Stimulated activated naive CD8-positive, alpha-beta T cell treated with anti-CD3 and anti-CD28 coated beads, Interleukin-15, Interleukin-2, amounts not matched to agents 100 ng/mL and 50 ng/mL, for 24 hours (primary cell): Measurements from ENCODE around the gene AJUBA.
A peak's percentile ranks its signal among the peaks of the same experiment; 100 is the strongest.
"Not testable (repeated sequence)": the region's sequence is repeated elsewhere in the genome, so short reads cannot be mapped to it uniquely, and the experiment has no call there.

Experiments used
- H3K27ac Mint-ChIP-seq: one replicate; pipeline ENCODE4 v1.8.0; 2021; ENCODE audit warnings: mild to moderate bottlenecking, mixed read lengths
- H3K27me3 Mint-ChIP-seq: one replicate; pipeline ENCODE4 v1.8.0; 2021; ENCODE audit warnings: mixed read lengths
- H3K36me3 Mint-ChIP-seq: one replicate; pipeline ENCODE4 v1.8.0; 2021; ENCODE audit warnings: low read depth, mixed read lengths
- H3K4me1 Mint-ChIP-seq: one replicate; pipeline ENCODE4 v1.8.0; 2021; ENCODE audit warnings: low read depth, mixed read lengths
- H3K4me3 Mint-ChIP-seq: one replicate; pipeline ENCODE4 v1.8.0; 2021; ENCODE audit warnings: mild to moderate bottlenecking, mixed read lengths
- H3K9me3 Mint-ChIP-seq: one replicate; pipeline ENCODE4 v1.8.0; 2021; ENCODE audit warnings: mixed read lengths

The AJUBA gene

DNA sequence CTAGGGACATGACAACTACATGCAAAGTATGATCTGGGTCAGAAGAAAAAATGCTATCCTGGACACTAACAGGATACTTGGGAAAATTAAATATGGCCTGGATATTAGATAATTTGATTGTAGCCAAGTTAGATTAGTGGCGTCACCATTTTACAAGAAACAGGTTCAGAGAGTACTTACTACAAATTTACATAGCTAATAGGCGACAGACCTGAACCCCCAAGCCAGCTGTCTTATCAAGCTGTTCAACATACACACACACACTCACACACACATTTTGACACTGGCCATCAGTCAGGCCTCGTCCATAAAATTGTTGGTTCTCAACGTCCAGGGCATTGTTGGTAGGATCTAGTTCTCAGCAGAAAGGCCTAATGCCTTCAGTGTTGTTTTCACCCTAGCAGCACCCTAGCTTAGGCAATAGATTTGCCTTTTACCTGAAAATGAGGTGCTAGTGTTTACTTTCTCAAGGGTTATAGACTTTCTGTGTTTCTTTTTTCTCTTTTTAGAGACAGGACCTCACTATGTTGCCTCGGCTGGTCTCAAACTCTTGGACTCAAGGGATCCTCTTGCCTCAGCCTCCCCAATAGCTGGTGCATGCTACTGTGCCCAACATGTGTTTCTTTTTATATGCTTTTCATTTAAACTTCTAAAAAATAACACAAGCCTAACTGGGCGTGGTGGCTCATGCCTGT lies 30.9 kb upstream of the AJUBA start:
- Mint-ChIP-seq H3K27me3 (no peaks in the 10 kb centered on the region), H3K4me3 (no peak overlapping the region), H3K27ac (no peak overlapping the region)

DNA sequence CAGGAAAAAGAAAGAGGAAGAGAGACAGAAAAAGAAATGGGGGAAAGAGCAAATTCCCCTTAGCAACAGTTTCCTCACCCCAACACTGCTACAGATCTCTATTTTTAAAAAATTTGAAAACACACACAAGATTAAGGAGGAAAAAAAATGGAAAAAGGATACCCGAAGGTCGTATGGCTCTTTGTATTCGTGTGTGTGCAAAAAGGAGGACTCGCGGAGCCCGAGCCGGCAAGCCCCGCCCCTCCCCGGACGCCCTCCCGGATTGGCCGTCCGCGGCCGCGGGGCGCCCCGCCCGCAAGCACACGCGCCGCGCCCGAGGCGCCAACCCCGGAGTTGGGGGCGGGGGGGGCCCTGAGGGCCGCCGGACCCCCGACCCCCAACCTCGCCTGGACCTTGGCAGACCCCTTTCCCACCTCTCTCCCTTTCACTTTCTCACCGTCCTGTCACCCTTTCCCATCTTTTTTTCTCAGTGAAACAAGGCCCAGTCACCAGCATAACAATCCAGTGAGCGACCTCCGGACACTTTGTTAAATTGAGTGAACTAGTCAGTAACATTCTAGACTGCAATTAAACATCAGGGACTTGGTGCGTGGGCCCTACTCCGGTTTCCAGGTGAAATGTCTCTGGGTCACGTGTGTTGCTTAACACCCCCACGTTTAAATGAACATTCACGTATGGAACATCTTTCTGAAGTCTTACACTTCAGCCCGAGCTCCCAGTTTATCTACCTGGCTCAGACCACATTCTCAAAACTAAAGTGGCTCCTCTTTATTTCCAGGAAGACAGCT lies 27.8 kb upstream of the AJUBA start, which contains the start of gene C14orf93:
Gene C14orf93, minus strand, starts transcription at position 205 of the 788 bp plus-strand sequence. CDS start 11,120 bp downstream, outside the sequence.
- no peaks in the 10 kb centered on the region for H3K9me3 Mint-ChIP-seq
- H3K27me3 Mint-ChIP-seq, result no peaks in the 10 kb centered on the region
- H3K4me1 Mint-ChIP-seq, result peaks cover 51% of the 10 kb centered on the region
- H3K27ac Mint-ChIP-seq, result peak within 1 kb of the TSS; percentile 95
- H3K4me3 Mint-ChIP-seq, result peak within 1 kb of the TSS; percentile 93
- H3K36me3 Mint-ChIP-seq, result no peaks in the 10 kb centered on the region

More for the DNA sequence above, 30.9 kb upstream of the AJUBA start:
- Mint-ChIP-seq H3K9me3 (no peaks in the 10 kb centered on the region), H3K36me3 (no peaks in the 10 kb centered on the region), H3K4me1 (peaks cover 28% of the 10 kb centered on the region)

DNA sequence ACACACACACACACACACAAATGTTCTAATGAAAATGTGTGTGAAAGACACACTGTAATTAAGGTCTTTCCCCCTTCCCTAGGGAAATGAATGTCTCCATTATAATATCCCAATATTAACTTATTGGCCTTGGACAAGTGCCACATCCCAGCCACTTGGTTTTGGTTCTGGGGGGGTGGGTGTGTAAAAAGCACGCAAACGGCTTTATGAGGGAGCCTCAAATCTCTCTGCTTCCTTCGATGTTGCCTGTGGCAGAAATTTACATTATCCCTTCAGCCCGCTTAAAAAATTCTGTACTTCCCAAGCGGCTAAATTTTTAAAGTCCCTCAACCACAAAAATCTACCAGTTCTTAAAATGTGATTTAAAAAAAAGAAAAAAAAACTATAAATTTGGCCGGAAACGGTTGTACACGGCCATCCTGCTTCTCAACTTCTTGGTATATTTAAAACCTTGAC lies 27.2 kb upstream of the AJUBA start:
- Mint-ChIP-seq H3K27ac (peak overlapping the region; percentile 95), H3K4me1 (peaks cover 51% of the 10 kb centered on the region), H3K9me3 (no peaks in the 10 kb centered on the region), H3K4me3 (peak overlapping the region; percentile 93), H3K36me3 (no peaks in the 10 kb centered on the region), H3K27me3 (no peaks in the 10 kb centered on the region)

DNA sequence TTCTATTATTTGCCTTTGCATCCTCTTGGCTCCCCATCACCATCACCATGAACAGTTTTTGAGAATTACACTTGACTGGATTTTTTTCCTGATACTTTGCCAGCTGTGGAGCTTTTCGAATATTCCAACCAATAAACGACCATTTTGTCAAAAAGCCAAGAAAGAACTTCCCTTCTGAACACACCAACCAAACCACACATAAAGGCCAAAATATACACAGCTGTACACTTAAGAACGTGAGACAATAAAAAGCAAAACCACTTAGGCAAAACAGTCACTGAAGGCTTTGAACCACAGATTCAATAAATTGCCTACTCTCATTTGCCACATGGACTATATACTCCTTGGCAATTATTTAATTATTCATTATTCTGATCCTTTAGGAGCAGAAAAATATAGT lies 26.5 kb upstream of the AJUBA start:
- peaks cover 51% of the 10 kb centered on the region for H3K4me1 Mint-ChIP-seq
- no peaks in the 10 kb centered on the region for H3K27me3 Mint-ChIP-seq
- H3K36me3 Mint-ChIP-seq, result no peaks in the 10 kb centered on the region
- peak overlapping the region; percentile 93 for H3K4me3 Mint-ChIP-seq
- peak overlapping the region; percentile 61 for H3K27ac Mint-ChIP-seq
- no peaks in the 10 kb centered on the region for H3K9me3 Mint-ChIP-seq

DNA sequence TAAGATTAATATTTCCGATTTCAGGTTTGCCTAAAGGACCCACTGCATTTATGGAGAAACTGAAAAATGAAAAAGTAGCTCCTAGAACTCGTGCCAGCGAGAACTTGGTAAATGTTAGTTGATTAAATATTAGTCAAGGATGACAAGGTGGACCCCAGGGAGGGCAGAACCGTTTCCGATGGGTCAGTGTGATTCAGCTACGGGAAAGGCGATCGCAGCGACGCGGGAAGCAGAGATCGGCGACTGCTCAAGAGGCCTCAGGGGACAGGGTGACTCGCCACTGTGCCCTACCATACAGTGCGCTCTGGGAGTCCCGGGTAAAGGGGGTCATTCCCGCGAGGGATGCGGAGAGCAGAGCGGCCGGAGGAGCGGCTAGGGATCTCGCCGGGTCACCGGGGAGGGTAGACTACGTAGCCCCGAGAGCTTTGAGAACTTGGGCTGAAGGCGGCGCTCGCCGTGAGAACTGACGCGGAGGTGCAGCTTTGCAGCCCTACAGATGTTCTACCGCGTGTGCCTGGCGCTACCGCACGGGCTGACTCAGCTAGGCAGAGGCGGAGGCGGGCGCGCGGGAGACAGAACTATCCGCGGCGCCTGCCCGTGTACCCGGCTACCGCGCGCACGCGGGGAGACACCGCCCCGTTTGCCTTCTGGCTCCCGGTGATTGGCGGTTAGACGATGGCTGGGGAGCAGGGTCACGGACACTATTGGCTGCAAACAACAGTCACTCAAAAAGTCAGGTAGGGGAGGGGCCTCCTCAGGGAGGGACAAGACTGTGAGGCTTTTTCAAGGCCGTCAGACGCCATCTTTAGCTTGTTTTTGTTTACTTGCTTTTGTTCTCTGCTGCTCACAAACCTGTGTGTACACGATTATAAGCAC lies 24.4 kb upstream of the AJUBA start:
- Mint-ChIP-seq H3K27me3 (no peaks in the 10 kb centered on the region), H3K4me1 (peaks cover 51% of the 10 kb centered on the region), H3K27ac (peak overlapping the region; percentile 96), H3K9me3 (no peaks in the 10 kb centered on the region), H3K4me3 (peak overlapping the region; percentile 92), H3K36me3 (no peaks in the 10 kb centered on the region)

DNA sequence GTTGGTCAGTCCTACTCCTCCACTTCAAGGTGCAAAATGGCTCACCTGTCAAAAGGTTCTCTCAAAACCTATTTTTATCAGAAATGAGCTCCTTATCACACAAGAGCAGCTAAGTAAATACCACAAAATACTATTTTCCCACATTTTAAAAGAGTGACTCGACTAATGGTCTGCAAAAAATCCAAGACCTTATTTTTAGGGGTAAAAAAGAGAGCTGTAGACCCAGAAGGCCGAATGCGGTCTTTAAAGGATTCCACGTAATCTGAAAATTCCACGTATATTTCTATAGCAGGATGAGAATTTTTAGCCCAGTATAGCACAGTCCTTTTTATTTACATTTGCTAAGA lies 23.8 kb upstream of the AJUBA start:
- no peaks in the 10 kb centered on the region for H3K36me3 Mint-ChIP-seq
- no peaks in the 10 kb centered on the region for H3K9me3 Mint-ChIP-seq
- H3K4me3 Mint-ChIP-seq, result peak overlapping the region; percentile 92
- H3K4me1 Mint-ChIP-seq, result peaks cover 48% of the 10 kb centered on the region
- H3K27me3 Mint-ChIP-seq, result no peaks in the 10 kb centered on the region
- H3K27ac Mint-ChIP-seq, result peak overlapping the region; percentile 96

DNA sequence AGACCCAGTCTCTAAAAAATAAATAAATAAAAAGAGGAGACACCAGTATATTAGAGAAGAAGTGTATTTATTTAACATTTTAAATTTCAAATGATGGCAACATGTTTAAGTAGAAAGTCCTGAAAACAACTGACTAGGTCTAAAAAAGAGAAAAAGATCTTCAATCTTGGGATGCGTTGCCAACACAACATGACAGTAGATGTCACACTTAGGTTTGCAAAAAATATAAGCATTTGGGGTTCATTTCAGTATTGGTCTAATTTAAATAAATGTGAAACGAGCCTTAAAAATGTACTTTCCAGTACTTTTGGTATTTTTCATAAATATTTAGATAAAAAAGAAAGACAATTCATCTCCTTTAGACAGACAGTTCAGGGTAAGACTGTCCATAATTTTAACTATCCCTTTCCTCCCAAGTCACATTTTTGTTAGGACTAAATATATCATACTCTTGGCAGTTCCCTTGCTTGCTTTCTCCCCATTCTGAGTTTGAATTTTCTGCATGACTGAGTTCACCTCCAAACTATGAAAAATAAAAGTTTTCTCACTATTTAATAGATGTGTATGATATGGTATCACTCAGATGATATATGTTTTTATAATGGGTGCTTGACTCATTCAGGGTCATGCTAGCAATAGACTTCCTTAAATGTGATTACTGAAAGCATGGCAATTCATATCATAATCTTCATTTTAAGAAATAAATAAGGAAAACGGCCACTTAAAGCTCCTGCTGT lies 23.3 kb upstream of the AJUBA start:
- Mint-ChIP-seq H3K27me3 (no peaks in the 10 kb centered on the region), H3K9me3 (no peaks in the 10 kb centered on the region), H3K4me1 (peaks cover 48% of the 10 kb centered on the region), H3K27ac (peak overlapping the region; percentile 96), H3K4me3 (peak overlapping the region; percentile 92), H3K36me3 (no peaks in the 10 kb centered on the region)

DNA sequence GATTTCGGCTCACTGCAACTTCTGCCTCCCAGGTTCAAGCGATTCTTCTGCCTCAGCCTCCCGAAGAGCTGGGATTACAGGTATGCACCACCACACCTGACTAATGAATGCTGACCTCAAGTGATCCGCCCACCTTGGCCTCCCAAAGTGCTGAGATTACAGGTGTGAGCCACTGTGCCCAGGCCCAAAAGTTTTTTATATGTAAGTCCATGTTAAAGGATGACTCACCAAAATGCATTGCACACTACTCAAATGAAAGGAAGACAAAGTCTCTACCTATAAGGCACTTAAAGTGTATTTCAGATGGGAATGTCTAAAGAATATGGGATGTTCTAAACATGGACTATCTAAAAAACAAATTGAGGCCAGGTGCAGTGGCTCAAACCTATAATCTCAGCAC lies 21.9 kb upstream of the AJUBA start:
- H3K27ac Mint-ChIP-seq, H3K27me3 Mint-ChIP-seq, H3K9me3 Mint-ChIP-seq, H3K4me3 Mint-ChIP-seq, H3K36me3 Mint-ChIP-seq: not testable (repeated sequence)
- H3K4me1 Mint-ChIP-seq, result peaks cover 34% of the 10 kb centered on the region

DNA sequence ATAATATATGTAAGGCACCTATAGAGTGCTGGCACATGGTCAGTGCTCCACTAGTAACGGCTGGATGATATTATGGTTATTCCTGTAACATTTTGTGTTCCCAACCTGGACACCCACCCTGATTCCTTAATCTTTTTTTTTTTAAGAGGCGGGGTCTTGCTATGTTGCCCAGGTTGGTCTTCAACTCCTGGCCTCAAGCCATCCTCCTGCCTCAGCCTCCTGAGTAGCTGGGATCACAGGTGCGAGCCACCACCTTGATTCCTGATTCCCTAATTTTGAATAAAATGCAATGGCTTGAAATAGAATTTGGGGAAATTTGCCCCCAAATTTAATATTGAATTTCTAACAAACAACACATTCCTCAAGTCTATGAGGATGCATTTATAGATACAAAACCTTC lies 20.2 kb upstream of the AJUBA start:
- H3K36me3 Mint-ChIP-seq, result no peaks in the 10 kb centered on the region
- H3K9me3 Mint-ChIP-seq, result no peaks in the 10 kb centered on the region

DNA sequence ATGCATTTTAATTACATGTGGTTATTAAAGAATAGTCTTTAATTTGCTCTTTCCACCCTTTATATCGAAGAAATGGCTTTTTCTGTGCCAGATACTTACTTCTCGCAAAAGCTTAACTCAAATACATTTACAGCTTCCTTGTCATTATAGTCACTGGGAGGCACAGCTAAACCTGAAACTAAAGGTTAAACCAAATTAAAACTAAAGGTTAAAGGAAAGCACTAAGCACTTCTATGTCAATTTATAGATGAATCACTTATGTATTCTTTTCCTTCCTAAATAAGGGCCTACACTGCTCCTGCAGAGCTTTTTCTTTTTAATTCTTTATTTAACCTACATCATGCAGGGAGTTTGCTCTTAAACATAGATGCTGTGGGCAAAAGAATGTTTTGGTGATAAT lies 18.5 kb upstream of the AJUBA start:
- Mint-ChIP-seq H3K4me3 (no peak overlapping the region), H3K9me3 (no peaks in the 10 kb centered on the region), H3K27ac (no peak overlapping the region), H3K27me3 (no peaks in the 10 kb centered on the region), H3K36me3 (no peaks in the 10 kb centered on the region), H3K4me1 (peaks cover 3% of the 10 kb centered on the region)

More for the DNA sequence above, 20.2 kb upstream of the AJUBA start:
- Mint-ChIP-seq H3K4me3 (no peak overlapping the region), H3K27ac (no peak overlapping the region), H3K4me1 (peaks cover 19% of the 10 kb centered on the region), H3K27me3 (no peaks in the 10 kb centered on the region)

DNA sequence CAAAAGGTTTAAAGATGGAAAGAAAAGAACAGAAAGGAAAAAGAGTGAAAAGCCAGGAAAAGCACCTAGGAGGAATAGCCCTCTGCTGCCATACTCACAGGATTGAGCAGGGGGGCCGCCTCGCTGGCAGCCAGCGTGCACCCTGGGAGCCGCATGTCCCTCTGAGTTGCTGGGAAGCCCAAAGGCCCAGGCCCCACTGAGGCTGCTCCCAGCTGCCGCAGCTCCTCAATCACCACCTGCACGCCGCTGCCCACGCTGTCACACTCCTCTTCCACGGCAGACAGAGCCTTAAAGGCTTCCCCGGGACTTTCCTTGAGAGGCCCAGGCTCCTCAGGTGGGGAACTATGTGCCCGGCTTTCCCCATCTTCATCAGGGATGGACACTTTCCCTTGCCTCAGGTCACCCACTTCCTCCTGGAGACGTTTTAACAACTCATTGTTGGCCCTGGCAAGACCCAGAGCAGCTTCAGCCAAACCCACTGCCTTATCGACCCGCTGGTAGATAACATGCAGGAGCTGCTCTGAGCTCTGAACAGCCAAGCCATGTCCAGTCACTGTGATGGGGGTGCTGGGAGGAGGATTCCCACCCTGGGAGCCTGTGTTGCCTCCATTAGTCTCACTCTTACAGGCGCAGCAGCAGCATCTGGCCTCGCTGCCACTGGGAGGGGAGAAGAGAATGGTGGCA lies 16.1 kb upstream of the AJUBA start:
- Mint-ChIP-seq H3K4me3 (no peak overlapping the region), H3K4me1 (no peaks in the 10 kb centered on the region), H3K27ac (no peak overlapping the region), H3K36me3 (no peaks in the 10 kb centered on the region), H3K27me3 (no peaks in the 10 kb centered on the region), H3K9me3 (no peaks in the 10 kb centered on the region)

DNA sequence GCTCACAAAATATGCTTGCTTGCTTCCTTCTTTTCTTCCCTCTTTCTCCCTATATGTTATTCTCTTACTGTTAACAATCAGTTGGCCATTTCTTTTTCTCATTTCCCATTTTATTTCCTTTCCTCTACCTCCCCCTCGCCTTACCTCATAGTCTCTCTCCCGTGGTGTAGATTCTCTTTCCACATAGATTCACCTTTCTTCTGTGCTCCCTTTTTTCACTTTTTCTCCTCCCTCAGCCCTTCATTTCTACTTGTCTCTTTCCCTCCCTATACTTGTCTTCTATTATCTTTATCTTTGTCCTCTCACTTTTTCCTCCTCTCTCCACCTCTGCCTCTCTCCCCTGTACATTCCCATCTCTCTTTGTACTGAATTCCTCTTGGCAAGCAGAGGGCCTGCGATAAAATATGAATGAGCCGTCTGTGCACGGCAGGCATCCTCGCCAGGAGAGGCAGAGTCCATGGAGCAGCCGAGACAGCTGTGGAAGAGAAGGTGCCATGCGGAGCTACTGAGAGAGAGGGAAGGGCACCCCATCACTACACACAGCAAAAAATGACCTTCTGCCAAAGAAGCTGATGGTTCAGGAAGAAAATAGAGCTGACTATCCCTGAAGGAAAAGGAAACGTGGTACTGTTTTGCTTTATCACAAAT lies 15.4 kb upstream of the AJUBA start:
- Mint-ChIP-seq H3K4me3 (no peak overlapping the region), H3K4me1 (no peaks in the 10 kb centered on the region), H3K27me3 (no peaks in the 10 kb centered on the region), H3K27ac (no peak overlapping the region), H3K36me3 (no peaks in the 10 kb centered on the region), H3K9me3 (no peaks in the 10 kb centered on the region)

DNA sequence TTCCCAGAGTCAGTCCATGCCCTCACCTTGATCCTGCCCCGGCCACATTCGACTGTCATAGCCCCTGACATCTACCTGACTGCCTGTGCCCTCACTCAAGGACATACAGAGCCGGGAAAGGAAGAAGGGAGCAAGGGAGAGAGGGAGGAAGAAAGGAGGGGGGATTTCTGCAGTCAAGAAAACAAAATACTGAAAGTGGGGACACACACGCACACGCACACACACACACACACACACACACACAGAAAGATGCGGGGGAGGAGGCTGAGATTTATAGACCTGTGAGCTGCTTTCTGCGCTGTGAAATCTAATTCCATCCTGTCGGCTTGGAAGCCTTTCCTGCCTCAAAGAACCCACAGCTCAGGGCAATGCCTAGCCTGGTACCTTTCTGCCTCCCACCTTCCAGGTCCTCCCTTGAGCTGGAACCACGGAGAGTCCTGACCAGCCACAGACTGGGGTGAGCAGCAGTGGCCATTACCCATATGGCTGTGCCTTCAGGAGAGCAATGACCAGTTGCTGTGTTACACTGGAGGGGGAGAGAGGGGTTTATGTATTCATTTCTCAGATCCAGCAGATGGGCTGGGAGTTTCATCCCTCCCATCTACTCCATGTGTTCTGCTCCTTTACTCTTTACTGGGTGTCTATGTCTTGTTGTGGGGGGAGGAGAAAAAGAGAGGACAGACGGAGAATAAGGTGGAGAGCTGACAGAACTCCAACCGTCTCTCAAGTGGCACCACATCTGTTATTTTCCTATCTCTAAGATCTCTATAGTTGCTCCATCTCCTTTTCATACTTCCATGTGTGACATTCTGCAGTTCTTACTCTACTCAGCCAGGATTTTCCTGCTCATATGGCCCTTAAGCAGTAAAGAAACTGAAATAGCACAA lies 14.7 kb upstream of the AJUBA start:
- no peak overlapping the region for H3K27ac Mint-ChIP-seq
- H3K36me3 Mint-ChIP-seq, result no peaks in the 10 kb centered on the region
- no peaks in the 10 kb centered on the region for H3K9me3 Mint-ChIP-seq
- H3K4me3 Mint-ChIP-seq, result no peak overlapping the region
- no peaks in the 10 kb centered on the region for H3K4me1 Mint-ChIP-seq
- H3K27me3 Mint-ChIP-seq, result no peaks in the 10 kb centered on the region
